GM19452 (cell line): ENCODE results near the gene HNRNPA3.
"Not testable (repeated sequence)": the region's sequence is repeated elsewhere in the genome, so short reads cannot be mapped to it uniquely, and the experiment has no call there.

Experiments used
- ATAC-seq: cut with Tn5 transposase; IDR thresholded peaks from one replicate; pipeline ENCODE4 v1.9.1; 2021; ENCODE audit not compliant: unreplicated experiment

HNRNPA3 gene

GRCh38 chr2:177254433-177255226 is 42.0 kb downstream of the HNRNPA3 start:
- no peak for ATAC-seq

DNA sequence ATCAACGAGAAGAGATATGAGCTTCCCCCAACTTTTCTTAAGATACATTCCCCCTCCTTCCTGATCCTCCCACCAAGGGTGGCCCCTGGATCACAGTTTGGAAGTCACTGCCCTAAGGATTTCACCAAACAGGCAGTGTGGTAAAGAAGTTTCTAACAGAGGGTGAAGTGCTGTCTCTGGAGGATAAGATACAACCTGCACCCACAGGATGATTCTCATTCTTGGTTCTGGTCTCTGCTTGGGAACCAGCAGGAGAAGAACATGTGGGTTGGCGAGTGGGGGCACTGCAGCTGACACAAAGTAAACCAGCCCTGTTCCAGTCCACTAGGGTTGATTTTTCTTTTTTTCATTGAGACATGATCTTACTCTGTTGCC is 42.6 kb downstream of the HNRNPA3 start:
- ATAC-seq, result no peak

GRCh38 chr2:177256026-177256425 is 43.4 kb downstream of the HNRNPA3 start:
- ATAC-seq, result no peak

DNA sequence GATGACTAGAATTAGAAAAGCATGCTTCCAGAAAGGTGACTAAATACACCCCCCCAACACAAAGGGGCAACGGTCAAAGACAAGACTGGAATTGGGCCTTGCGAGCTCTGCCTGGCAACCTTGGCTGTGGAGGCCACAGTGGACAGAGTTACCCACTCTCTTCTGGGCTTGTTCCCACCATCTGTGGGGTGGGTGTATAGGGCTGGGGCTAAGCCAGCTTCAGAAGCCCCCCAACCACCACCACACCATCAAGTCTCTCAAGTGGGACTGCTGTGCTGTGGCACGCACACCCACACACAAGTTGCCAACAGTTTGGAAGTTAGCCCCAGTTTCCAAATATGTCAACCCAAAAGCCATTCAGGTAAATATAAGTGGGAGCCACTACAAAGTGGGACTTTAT is 44.1 kb downstream of the HNRNPA3 start:
- no peak for ATAC-seq

DNA sequence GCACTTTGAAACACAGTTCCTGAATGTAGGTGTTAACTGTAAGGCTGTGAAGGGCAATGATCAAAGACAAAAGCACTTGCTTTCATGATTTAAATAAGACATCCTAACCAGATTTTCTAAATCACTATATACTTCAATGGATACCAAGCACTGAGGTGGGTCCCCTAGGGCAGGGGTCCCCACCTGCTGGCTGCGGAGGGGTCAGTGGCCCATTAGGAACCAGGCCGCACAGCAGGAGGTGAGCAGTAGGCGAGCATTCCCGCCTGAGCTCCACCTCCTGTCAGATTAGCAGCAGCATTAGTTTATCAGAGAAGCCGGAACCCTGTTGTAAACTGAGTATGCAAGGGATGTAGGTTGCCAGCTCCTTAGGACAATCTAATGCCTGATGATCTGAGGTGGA is 44.9 kb downstream of the HNRNPA3 start:
- ATAC-seq, result no peak

DNA sequence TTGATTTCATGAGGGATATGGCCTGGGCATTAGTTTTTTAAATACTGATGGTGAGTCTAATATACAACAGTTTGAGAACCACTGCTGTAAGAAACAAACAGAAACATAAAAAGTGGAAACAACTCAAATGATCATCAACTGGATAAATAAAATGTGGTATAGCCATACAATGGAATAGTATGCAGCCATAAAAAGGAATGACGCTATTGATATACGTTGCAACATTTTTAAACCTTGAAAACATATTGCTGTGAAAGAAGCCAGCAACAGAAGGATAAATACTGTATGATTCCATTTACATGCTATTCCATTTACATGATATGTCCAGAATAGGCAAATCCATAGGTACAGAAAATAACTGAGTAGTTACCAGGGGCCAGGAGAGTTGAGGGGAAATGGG is 45.5 kb downstream of the HNRNPA3 start:
- ATAC-seq, result no peak

DNA sequence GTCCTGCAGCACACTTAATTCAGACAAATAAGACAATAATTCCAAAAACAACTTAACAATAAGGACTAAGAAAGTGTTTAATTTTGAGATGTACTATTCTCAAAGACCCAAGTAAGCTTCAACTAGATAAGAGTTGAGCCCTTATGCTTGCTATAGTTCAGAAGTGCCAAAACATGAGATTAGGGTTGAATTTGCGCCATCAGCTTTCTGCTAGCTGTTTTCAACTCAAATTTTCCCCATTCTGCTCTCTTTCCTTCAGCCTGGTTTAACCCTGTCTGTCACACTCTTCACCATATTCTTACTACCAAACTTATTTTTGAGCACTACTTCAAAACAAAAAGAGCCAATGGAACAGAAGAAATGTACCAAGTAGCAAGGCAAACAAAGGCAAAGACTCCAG is 47.8 kb downstream of the HNRNPA3 start:
- ATAC-seq, result no peak

- no peak for ATAC-seq
These were observed 48.8 kb downstream of the HNRNPA3 start for GRCh38 chr2:177261116-177262060.

- no peak for ATAC-seq
These were observed 49.5 kb downstream of the HNRNPA3 start for GRCh38 chr2:177262092-177262491.

- no peak for ATAC-seq
These were observed 50.4 kb downstream of the HNRNPA3 start for GRCh38 chr2:177262958-177263450.

- peak; percentile 57 for ATAC-seq
These were observed 51.0 kb downstream of the HNRNPA3 start for GRCh38 chr2:177263451-177264208.

DNA sequence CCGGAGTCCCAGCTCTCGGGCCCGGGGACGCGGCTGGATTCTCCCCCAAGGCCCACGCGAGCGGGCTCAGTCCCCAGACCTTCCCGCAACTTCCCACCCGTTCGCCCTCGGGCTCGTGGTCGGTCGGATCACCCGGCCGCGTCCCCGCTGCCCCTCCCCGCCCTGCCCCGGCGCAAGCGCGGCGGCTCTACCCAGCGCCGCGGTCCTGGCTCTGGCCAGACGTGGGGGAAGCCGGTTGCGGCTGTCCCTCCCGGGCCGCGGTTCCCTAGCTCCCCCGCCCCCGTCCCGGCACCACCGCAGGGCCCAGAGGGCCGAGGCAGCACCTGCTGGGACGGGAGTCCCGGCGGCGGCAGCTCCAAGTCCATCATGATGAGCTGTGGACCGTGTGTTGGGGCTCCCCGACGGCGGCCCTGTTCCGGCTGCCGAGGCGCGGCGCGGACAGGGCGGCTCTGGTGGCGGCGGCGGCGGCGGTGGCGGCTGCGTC is 51.7 kb downstream of the HNRNPA3 start:
- peak; percentile 23 for ATAC-seq

DNA sequence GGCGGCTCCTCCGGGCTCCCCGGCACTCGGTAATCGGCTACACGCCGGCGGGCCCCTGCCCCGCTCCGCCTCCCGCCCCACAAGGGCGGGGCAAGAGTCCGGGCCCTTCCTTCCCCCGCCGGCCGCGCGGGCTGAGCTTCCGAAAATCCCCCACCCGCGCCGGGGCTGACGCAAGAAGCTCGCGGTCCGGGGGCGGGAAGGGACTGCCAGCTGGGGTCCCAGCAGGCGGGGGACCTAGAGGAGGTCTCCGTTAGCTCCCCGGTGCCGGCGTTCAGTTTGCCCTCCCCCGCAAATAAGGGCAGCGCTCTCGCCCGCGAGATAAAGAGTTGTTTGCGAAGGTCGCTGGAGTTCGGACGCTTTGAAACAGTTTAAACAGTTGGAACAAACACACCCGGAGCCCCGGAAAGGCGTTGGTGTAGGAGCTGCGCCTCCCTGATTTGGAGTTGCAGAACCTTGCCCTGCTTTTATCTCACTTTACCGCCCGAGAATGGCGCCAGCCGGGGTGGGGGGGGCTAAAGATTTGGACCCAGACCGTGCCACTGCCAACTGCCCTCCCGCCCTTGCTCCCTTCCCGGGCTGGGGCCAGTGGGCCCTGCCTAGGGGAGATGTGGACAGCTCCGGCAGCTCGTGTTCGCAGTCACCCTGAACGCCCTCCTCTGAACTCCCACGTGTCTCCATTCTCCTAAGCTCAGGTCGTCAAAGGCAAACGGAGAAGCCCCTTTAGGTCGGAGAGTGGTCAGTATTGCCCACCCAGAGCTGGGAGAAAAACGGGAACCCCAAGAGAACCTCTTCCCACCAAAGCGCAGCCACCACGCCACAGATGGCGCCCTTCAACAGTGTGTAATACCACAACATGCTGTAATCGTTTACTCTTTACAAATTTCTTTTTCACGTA is 52.3 kb downstream of the HNRNPA3 start, which contains the start of gene NFE2L2:
TSS of gene NFE2L2 (minus strand) at position 35 of the 895 bp plus-strand sequence. CDS start 151 bp downstream, outside the sequence.
- peak; percentile 56 for ATAC-seq

DNA sequence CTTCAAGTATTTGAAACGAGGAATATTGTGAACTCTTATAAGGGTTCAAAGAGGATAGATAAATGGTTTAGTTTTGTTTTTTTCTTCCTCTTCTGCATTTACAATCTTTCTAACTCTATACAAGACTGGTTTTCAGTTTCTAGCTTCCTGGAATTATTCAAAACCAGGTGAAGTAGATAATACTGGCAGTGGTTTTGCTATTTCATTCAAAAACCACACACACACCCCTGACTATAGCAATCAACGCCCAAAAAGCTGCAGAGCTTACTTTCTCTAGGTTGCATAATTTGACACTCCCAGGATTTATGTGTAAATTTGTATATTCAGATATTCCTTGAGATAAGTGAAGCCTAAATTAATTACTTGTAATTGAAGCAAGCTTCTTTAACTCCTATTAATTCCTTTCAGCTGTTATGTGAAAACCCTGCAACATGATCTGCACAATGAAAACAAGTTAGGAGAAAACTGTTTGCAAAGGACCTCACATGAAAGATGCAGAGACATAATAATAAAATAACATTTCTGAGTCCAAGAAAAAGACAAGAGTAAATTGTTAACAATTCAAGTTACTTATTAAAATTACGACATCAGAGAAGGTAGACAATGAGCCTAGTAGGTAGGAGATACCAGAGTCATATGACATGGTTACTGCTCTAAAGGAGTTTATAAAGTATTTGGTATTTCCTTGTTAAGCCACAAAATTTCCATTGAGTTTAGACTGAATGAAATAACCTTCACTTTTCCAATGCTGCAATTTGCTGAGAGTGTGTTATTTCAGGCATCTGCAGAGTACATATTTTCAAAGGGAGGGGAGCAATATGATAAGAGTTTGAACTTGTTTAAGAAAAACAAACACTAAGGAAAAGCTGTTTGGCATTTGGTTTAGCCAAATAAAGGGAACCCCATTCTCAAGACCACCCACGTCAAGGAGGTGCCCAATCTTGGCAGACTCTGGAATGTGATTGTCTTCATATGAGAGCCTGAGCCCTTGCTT is 53.5 kb downstream of the HNRNPA3 start:
- no peak for ATAC-seq

GRCh38 chr2:177266955-177267354 is 54.4 kb downstream of the HNRNPA3 start:
- ATAC-seq, result not testable (repeated sequence)

DNA sequence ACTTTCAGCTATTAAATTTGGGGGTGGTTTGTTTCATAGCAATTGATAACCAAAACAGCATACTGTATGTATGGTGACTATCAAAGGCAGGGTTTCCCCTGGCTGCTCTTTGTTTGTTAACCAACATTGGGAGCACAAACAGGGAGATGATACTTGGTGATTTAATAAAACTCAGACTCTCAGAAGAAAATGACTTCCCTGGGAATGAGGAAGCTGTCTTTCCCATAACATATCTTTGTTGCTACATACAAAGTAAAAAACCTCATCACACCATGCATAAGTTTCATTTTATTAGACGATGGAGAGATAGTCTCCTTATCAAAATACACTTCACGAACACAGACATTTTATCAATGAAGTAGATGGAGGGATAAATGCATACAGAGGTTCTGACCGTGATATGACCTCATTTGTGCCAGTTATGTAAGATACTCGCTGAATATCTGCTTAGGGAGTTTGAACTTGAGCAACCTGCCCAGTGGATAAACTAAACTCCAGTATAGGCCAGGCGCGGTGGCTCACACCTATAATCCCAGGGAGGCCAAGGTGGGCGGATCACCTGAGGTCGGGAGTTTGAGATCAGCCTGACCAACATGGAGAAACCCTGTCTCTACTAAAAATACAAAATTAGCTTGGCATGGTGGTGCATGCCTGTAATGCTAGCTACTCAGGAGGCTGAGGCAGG is 55.7 kb downstream of the HNRNPA3 start:
- no peak for ATAC-seq

GRCh38 chr2:177268901-177269300 is 56.3 kb downstream of the HNRNPA3 start:
- no peak for ATAC-seq

GRCh38 chr2:177270531-177270930 is 57.9 kb downstream of the HNRNPA3 start:
- ATAC-seq, result no peak
